ENCODE data around the gene NBAS. TPM values are rescaled to one million over a fixed set of nuclear protein-coding genes. Genes with fewer than 3 reads are reported as not detected.

The NBAS gene
- total and polyA plus RNA-seq, 9 of the 15 experiments (the other 6 are each of a cell fraction or from before 2014, with no cell fraction given), result 15.3 to 94.4 (median 69.9) TPM

DNA sequence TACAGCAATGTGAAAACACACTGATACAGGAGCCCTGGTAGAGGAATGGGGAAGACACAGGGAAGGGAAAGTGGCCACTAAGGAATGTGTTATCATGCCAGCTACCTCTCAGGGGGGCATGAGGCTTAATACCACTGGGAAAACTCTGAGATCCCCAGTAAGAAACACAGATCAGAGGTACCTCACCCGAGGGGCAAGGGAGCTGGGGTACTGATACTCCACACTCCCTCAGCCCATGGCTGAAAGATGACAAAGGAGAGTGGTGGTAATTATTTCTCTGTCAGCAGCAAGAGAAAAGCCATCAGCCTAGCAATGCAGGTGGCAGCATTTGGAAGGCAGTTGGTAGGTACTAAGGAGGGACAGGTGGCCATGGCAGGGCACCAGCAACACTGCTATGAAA is 434.8 kb downstream of the NBAS start (continued):
- TF ChIP-seq, protein P1, sequence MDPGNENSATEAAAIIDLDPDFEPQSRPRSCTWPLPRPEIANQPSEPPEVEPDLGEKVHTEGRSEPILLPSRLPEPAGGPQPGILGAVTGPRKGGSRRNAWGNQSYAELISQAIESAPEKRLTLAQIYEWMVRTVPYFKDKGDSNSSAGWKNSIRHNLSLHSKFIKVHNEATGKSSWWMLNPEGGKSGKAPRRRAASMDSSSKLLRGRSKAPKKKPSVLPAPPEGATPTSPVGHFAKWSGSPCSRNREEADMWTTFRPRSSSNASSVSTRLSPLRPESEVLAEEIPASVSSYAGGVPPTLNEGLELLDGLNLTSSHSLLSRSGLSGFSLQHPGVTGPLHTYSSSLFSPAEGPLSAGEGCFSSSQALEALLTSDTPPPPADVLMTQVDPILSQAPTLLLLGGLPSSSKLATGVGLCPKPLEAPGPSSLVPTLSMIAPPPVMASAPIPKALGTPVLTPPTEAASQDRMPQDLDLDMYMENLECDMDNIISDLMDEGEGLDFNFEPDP (CRISPR knock-in tag; IDR thresholded peaks at IDR 0.05), result no peak
- TF ChIP-seq, protein P2, sequence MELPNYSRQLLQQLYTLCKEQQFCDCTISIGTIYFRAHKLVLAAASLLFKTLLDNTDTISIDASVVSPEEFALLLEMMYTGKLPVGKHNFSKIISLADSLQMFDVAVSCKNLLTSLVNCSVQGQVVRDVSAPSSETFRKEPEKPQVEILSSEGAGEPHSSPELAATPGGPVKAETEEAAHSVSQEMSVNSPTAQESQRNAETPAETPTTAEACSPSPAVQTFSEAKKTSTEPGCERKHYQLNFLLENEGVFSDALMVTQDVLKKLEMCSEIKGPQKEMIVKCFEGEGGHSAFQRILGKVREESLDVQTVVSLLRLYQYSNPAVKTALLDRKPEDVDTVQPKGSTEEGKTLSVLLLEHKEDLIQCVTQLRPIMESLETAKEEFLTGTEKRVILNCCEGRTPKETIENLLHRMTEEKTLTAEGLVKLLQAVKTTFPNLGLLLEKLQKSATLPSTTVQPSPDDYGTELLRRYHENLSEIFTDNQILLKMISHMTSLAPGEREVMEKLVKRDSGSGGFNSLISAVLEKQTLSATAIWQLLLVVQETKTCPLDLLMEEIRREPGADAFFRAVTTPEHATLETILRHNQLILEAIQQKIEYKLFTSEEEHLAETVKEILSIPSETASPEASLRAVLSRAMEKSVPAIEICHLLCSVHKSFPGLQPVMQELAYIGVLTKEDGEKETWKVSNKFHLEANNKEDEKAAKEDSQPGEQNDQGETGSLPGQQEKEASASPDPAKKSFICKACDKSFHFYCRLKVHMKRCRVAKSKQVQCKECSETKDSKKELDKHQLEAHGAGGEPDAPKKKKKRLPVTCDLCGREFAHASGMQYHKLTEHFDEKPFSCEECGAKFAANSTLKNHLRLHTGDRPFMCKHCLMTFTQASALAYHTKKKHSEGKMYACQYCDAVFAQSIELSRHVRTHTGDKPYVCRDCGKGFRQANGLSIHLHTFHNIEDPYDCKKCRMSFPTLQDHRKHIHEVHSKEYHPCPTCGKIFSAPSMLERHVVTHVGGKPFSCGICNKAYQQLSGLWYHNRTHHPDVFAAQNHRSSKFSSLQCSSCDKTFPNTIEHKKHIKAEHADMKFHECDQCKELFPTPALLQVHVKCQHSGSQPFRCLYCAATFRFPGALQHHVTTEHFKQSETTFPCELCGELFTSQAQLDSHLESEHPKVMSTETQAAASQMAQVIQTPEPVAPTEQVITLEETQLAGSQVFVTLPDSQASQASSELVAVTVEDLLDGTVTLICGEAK (IDR thresholded peaks at IDR 0.05), result no peak
- TF ChIP-seq, protein P2 (CRISPR knock-in tag; IDR thresholded peaks at IDR 0.05), result no peak
- TF ChIP-seq GTF2A2 (tag; IDR thresholded peaks at IDR 0.05), result no peak
- TF ChIP-seq SOX6 (IDR thresholded peaks at IDR 0.05), result no peak
- TF ChIP-seq, protein P3, sequence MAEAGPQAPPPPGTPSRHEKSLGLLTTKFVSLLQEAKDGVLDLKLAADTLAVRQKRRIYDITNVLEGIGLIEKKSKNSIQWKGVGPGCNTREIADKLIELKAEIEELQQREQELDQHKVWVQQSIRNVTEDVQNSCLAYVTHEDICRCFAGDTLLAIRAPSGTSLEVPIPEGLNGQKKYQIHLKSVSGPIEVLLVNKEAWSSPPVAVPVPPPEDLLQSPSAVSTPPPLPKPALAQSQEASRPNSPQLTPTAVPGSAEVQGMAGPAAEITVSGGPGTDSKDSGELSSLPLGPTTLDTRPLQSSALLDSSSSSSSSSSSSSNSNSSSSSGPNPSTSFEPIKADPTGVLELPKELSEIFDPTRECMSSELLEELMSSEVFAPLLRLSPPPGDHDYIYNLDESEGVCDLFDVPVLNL (CRISPR knock-in tag; IDR thresholded peaks at IDR 0.05; ENCODE audit: low read depth), result no peak
- no peak for TF ChIP-seq JUN (IDR thresholded peaks at IDR 0.05; ENCODE audit: borderline replicate concordance, low read depth, low read length)
- no peak for TF ChIP-seq JUN (CRISPR knock-in tag; IDR thresholded peaks at IDR 0.05; ENCODE audit: borderline replicate concordance)

Data from K562 (cell line).